Measurements from ENCODE around the gene NPSR1.

DNA sequence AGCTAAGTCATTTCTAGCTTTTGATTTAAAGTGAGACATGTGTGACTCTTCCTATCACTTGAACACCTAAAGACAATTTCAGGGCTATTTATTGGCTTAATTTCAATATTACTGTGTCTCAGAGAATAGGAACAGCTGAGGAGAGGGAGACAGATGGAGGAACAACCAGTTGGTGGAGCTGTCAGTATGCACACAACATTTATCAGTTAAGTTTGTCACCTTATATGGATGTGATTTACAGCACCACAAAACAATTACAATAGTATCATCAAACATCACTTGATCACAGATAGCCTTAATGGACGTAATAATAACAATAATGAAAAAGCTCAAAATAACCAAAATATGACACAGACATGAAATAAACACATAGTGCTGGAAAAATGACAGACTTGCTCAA lies 129.6 kb downstream of the NPSR1 start:
- TF ChIP-seq CTCF (IDR thresholded peaks at IDR 0.05; ENCODE audit: poor library complexity) = no peak
- no peak for TF ChIP-seq EZH2 (IDR thresholded peaks at IDR 0.05; ENCODE audit: borderline replicate concordance)
- no peak for TF ChIP-seq EZH2phosphoT487 (IDR thresholded peaks at IDR 0.05; ENCODE audit: low read depth, severe bottlenecking, unreplicated experiment)

All from hepatocyte (in vitro differentiated cells).